Immature natural killer cell (primary cell): Measurements from ENCODE around the gene ZNF512B. TPM values are rescaled to one million over a fixed set of nuclear protein-coding genes. Genes with fewer than 3 reads are reported as not detected.

Experiments
- DNase-seq, 3 donors: peaks; one replicate each; pipeline ENCODE4 v3.0.0; 2022; ENCODE audit warnings: mixed read lengths in 1 of 3
- H3K27ac Mint-ChIP-seq, 6 donors: one replicate each; pipeline ENCODE4 v1.8.0; 2020; ENCODE audit warnings: mixed read lengths in 6 of 6, mild to moderate bottlenecking in 5 of 6, inconsistent platforms in 4 of 6, moderate library complexity in 3 of 6
- H3K27me3 Mint-ChIP-seq, 3 donors: one replicate each; pipeline ENCODE4 v1.8.0; 2020 to 2021; ENCODE audit warnings: low read depth in 3 of 3, mild to moderate bottlenecking in 3 of 3, mixed read lengths in 3 of 3, moderate library complexity in 3 of 3, inconsistent platforms in 1 of 3
- H3K36me3 Mint-ChIP-seq, 3 donors: one replicate each; pipeline ENCODE4 v1.8.0; 2020; ENCODE audit warnings: mixed read lengths in 3 of 3, inconsistent platforms in 2 of 3, mild to moderate bottlenecking in 2 of 3
- H3K4me1 Mint-ChIP-seq, 2 donors: one replicate each; pipeline ENCODE4 v1.8.0; 2020; ENCODE audit warnings: inconsistent platforms in 2 of 2, mild to moderate bottlenecking in 2 of 2, mixed read lengths in 2 of 2, moderate library complexity in 1 of 2
- H3K4me3 Mint-ChIP-seq, 5 donors: one replicate each; pipeline ENCODE4 v1.8.0; 2020; ENCODE audit warnings: mild to moderate bottlenecking in 5 of 5, mixed read lengths in 5 of 5, inconsistent platforms in 3 of 5, moderate library complexity in 3 of 5
- H3K9me3 Mint-ChIP-seq, 6 donors: one replicate each; pipeline ENCODE4 v1.8.0; 2020; ENCODE audit warnings: mild to moderate bottlenecking in 6 of 6, mixed read lengths in 6 of 6, inconsistent platforms in 4 of 6, moderate library complexity in 3 of 6
- polyA plus RNA-seq, 3 donors: library from polyadenylated mRNA; unstranded; fragments of 300-500 nt; fragmentation: Illumina TruSeq; gene quantifications; one replicate each; pipeline ENCODE4 v1.2.3, GENCODE V29; 2021

Gene ZNF512B
- polyA plus RNA-seq, 3 donors from 2014 or later = 0.36 to 0.63 TPM; not detected in 1

GRCh38 chr20:63945031-63945658 lies 24.6 kb downstream of the ZNF512B start:
- Mint-ChIP-seq H3K4me3 (peak overlapping the region in 1 of 5 donors; percentile 7), H3K4me1 (peaks cover 41 to 52% of the 10 kb centered on the region in 2 donors), H3K9me3 (no peaks in the 10 kb centered on the region), H3K27me3 (peaks cover 12 to 24% (median 21%) of the 10 kb centered on the region in 3 donors), H3K36me3 (peaks cover 0 to 4% (median 0%) of the 10 kb centered on the region in 3 donors), H3K27ac (no peak overlapping the region)
- no peak for DNase-seq

DNA sequence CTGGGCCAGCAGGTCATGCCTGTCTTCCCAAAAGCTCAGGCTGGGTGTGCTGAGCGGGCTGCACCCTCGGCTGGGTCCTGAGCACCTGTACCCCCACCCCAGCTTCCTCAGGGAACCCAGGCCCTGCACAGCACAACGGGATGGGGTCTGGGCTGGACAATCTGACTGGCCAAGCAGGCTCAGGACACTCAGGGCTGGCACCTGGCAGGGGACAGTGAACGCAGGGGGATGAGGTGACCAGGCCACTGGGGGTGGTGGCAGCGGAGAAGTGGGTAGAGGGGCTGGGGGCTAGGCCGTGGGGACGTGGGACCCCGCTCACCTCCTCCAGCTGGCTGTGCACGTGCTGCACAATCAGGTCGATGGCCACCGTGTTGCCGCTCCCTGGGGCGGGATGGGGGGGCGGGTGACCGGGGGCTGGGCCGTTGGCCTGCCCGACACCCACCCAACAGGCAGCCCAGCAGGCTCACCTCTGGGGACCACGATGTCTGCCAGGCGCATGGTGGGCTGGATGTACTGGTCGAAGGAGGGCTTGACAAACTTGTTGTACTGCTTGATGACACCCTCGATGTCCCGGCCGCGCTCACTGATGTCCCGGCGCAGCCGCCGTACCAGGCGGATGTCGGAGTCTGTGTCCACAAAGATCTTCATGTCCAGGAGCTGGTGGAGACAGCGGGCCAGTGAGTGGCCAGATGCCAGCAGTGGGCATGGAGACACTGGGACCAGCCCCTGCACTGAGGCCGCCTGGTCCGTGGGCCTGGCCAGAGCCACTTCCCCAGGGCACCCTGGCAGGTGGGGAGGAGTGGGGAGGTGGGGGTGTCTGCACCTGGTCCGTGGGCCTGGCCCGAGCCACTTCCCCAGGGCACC lies 25.4 kb downstream of the ZNF512B start:
- no peak for DNase-seq
- Mint-ChIP-seq H3K9me3 (no peaks in the 10 kb centered on the region), H3K4me3 (no peak overlapping the region), H3K4me1 (peaks cover 33 to 47% of the 10 kb centered on the region in 2 donors), H3K36me3 (peaks cover 0 to 4% (median 0%) of the 10 kb centered on the region in 3 donors), H3K27ac (no peak overlapping the region), H3K27me3 (peaks cover 11 to 24% (median 18%) of the 10 kb centered on the region in 3 donors)

DNA sequence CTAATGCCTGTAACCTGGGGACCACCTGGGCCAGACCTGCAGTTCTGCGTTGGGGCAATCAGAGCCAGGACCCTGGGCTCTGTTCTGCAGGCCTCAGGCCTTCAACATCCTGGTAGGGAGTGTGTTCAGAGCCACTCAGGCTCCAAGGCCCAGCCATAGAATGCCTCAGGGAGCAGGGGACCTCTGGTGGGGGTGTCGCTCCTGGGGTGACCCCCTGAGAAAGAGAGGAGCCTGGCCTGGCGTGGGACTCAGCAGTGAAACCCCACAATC lies 26.0 kb downstream of the ZNF512B start:
- Mint-ChIP-seq H3K36me3 (peaks cover 0 to 4% (median 0%) of the 10 kb centered on the region in 3 donors), H3K4me1 (peaks cover 27 to 41% of the 10 kb centered on the region in 2 donors), H3K27me3 (peaks cover 7 to 18% (median 14%) of the 10 kb centered on the region in 3 donors), H3K27ac (no peak overlapping the region), H3K4me3 (no peak overlapping the region), H3K9me3 (no peaks in the 10 kb centered on the region)
- no peak for DNase-seq

- H3K4me1 Mint-ChIP-seq = peaks cover 22 to 36% of the 10 kb centered on the region in 2 donors
- H3K27me3 Mint-ChIP-seq = peaks cover 5 to 13% (median 8%) of the 10 kb centered on the region in 3 donors
- no peaks in the 10 kb centered on the region for H3K9me3 Mint-ChIP-seq
- H3K4me3 Mint-ChIP-seq = peak overlapping the region in 2 of 5 donors; percentile 6 to 35
- H3K27ac Mint-ChIP-seq = peak overlapping the region in 2 of 6 donors; percentile 51 to 61
- H3K36me3 Mint-ChIP-seq = peaks cover 0 to 4% (median 0%) of the 10 kb centered on the region in 3 donors
- DNase-seq = no peak
Observed at GRCh38 chr20:63942969-63943807, 26.5 kb downstream of the ZNF512B start.

GRCh38 chr20:63942250-63942951 lies 27.3 kb downstream of the ZNF512B start:
- H3K27ac Mint-ChIP-seq = peak overlapping the region; percentile 35 to 88 (median 74)
- H3K4me3 Mint-ChIP-seq = peak overlapping the region; percentile 48 to 77 (median 65)
- H3K36me3 Mint-ChIP-seq = peaks cover 0 to 4% (median 0%) of the 10 kb centered on the region in 3 donors
- H3K9me3 Mint-ChIP-seq = no peaks in the 10 kb centered on the region
- DNase-seq = peak in 2 of 3 donors; percentile 22 to 28
- H3K27me3 Mint-ChIP-seq = peaks cover 5 to 10% (median 8%) of the 10 kb centered on the region in 3 donors
- H3K4me1 Mint-ChIP-seq = peaks cover 14 to 30% of the 10 kb centered on the region in 2 donors

DNA sequence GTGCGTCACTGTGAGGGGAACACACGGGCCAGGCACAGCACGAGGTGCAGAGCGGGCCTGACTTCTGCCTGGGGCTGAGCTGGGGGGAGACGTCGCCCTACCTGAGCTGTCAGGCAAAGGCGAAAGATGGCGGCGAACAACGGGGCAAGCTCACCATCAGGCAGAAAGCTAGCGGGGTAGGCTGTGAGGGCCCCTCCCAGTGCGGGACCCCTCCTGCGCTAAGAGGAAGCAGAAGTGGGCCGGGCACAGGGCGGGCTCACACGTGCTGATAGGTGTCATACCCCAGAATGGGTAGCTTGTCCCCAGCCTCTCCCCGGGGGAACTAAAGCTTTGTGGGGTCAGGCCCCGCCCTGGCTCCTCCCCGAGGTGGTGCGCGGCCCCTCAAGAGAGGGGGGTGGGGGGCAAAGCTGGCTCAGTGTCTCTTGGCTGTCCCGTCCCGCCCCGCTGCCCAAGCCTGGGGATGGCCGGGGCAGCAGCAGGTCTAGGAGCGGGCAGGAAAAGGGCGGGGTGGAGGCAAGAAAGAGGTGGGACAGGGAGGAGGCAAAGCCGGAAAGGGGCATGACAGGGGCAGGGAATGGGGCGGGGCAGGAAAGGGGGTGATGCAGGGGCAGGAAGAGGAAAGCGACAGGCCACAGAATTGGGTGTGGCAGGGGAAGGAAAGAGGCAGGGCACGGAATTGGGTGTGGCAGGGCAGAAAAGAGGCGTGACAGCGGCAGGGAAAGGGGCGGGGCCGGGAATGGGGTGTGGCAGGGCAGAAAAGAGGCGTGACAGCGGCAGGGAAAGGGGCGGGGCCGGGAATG lies 28.2 kb downstream of the ZNF512B start:
- Mint-ChIP-seq H3K4me3 (peak overlapping the region; percentile 42 to 73 (median 66)), H3K9me3 (no peaks in the 10 kb centered on the region), H3K4me1 (peaks cover 7 to 23% of the 10 kb centered on the region in 2 donors), H3K36me3 (peaks cover 0 to 4% (median 0%) of the 10 kb centered on the region in 3 donors), H3K27me3 (peaks cover 5% of the 10 kb centered on the region in 3 donors), H3K27ac (peak overlapping the region; percentile 66 to 89 (median 84))
- DNase-seq = peak; percentile 59 to 80 (median 78)

- H3K27ac Mint-ChIP-seq = peak overlapping the region in 4 of 6 donors; percentile 58 to 84 (median 66)
- peaks cover 0 to 8% (median 5%) of the 10 kb centered on the region in 3 donors for H3K36me3 Mint-ChIP-seq
- peaks cover 12 to 22% of the 10 kb centered on the region in 2 donors for H3K4me1 Mint-ChIP-seq
- H3K4me3 Mint-ChIP-seq = peak overlapping the region; percentile 5 to 72 (median 53)
- DNase-seq = no peak
- peaks cover 5% of the 10 kb centered on the region in 3 donors for H3K27me3 Mint-ChIP-seq
- no peaks in the 10 kb centered on the region for H3K9me3 Mint-ChIP-seq
Observed at GRCh38 chr20:63940472-63941266, 29.1 kb downstream of the ZNF512B start.

- Mint-ChIP-seq H3K4me1 (peaks cover 14 to 18% of the 10 kb centered on the region in 2 donors), H3K9me3 (no peaks in the 10 kb centered on the region), H3K36me3 (peaks cover 0 to 9% (median 5%) of the 10 kb centered on the region in 3 donors), H3K4me3 (peak overlapping the region in 1 of 5 donors; percentile 38), H3K27me3 (peaks cover 3 to 5% (median 5%) of the 10 kb centered on the region in 3 donors), H3K27ac (peak overlapping the region in 1 of 6 donors; percentile 23)
- no peak for DNase-seq
Observed at GRCh38 chr20:63940071-63940471, 29.7 kb downstream of the ZNF512B start.

GRCh38 chr20:63939061-63939935 lies 30.4 kb downstream of the ZNF512B start:
- Mint-ChIP-seq H3K27me3 (peaks cover 0 to 5% (median 5%) of the 10 kb centered on the region in 3 donors), H3K36me3 (peaks cover 0 to 12% (median 8%) of the 10 kb centered on the region in 3 donors), H3K4me3 (no peak overlapping the region), H3K27ac (peak overlapping the region in 1 of 6 donors; percentile 23), H3K9me3 (no peaks in the 10 kb centered on the region), H3K4me1 (peaks cover 18 to 21% of the 10 kb centered on the region in 2 donors)
- peak in 2 of 3 donors; percentile 29 to 54 for DNase-seq

- Mint-ChIP-seq H3K27ac (peak overlapping the region in 1 of 6 donors; percentile 24), H3K9me3 (no peaks in the 10 kb centered on the region), H3K4me1 (peaks cover 15 to 23% of the 10 kb centered on the region in 2 donors), H3K36me3 (peaks cover 0 to 8% (median 8%) of the 10 kb centered on the region in 3 donors), H3K4me3 (no peak overlapping the region), H3K27me3 (peaks cover 0 to 5% (median 5%) of the 10 kb centered on the region in 3 donors)
- DNase-seq = no peak
Observed at GRCh38 chr20:63937596-63937995, 32.1 kb downstream of the ZNF512B start.

DNA sequence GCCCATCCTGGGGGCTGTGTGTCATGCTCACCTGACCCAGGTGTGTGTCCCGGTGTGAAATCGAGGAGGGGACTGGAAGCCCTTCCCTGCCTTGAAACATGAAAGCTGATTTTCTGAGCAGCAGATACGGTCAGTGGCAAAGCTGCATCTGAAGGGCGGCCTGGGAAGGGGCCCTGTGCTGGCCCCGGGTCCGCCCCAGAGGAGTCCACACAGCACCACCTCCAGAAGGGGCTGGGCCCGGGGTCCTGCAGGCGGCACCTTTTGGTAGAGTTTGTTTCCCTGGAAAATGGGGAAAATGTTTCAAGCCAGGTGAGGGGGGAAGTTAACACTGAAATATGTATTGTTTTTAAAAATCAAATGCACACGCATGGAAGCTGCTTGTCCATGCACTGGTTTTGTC lies 34.3 kb downstream of the ZNF512B start:
- no peak overlapping the region for H3K4me3 Mint-ChIP-seq
- H3K27ac Mint-ChIP-seq = no peak overlapping the region
- H3K36me3 Mint-ChIP-seq = peaks cover 0 to 13% (median 8%) of the 10 kb centered on the region in 3 donors
- H3K27me3 Mint-ChIP-seq = no peaks in the 10 kb centered on the region
- H3K4me1 Mint-ChIP-seq = peaks cover 5 to 17% of the 10 kb centered on the region in 2 donors
- DNase-seq = no peak
- no peaks in the 10 kb centered on the region for H3K9me3 Mint-ChIP-seq
